HG03196 (cell line): ENCODE results near the gene CD80.
A peak's percentile ranks its signal among the peaks of the same experiment; 100 is the strongest.
"Not testable (repeated sequence)": the region's sequence is repeated elsewhere in the genome, so short reads cannot be mapped to it uniquely, and the experiment has no call there.

ENCODE experiments used
- ATAC-seq: cut with Tn5 transposase; IDR thresholded peaks from one replicate; pipeline ENCODE4 v1.9.1; 2021; ENCODE audit not compliant: unreplicated experiment

CD80 gene

GRCh38 chr3:119559441-119559963, at the start of gene CD80:
TSS of gene CD80 (minus strand) at chr3:119559614. CDS start at chr3:119557728, 1,886 bp downstream.
- peak; percentile 50 for ATAC-seq

- no peak for ATAC-seq
These were observed 49.1 kb upstream of the CD80 start for GRCh38 chr3:119608405-119609000.

DNA sequence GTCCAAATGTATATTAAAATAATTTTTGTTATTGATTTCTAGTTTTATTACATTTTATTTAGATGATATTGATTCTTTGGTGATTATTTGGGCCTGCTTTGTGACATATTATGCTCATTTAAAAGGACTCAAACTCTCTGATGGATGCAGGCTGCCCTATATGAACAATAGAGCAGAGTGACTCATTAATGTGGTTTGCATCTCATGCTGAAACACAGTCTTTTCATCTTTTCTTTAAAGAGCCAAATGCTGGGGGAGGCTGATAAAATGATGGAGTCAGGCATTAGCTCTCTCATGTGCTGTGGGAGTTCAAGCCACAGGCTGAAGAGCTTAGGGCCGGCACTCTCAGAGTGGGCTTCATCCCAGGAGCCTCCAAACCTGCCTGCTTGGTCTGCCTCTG, 45.5 kb upstream of the CD80 start:
- ATAC-seq = no peak

GRCh38 chr3:119602676-119603075, 43.3 kb upstream of the CD80 start:
- no peak for ATAC-seq

DNA sequence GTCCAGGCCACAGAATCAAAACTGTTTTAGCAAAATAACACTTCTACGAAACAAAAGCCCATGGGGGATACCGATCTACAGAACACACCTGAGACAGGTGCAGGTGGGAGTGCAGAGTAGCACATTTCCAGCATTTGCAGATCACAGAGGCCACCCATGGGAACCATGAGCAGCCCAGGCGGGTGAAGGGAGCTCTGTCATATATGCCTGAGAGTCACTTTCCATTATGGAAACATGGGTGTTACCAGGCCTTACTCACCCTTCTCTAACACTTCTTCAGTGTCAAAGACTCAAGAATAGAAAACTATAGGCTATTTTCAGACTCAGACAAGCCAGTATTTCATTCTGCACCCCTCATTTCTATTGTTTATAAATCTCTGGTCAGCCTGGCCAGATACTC, 41.7 kb upstream of the CD80 start:
- no peak for ATAC-seq

DNA sequence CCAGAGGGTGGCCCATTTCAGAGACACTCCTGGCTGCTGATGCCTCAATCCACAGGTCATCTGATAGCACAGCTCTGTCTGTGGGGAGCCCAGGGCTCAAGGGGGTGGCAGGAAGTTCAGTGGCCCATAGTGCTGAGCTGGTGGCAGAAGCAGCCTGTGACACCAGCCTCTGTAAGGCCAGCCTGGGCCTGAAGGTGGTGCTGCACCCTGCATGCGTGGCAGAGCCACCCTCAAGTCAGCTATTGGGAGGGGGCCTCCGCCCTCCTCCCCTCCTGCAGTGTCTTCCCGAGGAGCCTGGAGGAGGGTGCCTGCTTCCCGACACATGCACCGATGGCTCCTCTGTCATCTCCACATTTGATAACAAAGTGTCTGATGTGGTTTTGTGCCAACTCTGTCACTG, 41.3 kb upstream of the CD80 start:
- peak; percentile 61 for ATAC-seq

DNA sequence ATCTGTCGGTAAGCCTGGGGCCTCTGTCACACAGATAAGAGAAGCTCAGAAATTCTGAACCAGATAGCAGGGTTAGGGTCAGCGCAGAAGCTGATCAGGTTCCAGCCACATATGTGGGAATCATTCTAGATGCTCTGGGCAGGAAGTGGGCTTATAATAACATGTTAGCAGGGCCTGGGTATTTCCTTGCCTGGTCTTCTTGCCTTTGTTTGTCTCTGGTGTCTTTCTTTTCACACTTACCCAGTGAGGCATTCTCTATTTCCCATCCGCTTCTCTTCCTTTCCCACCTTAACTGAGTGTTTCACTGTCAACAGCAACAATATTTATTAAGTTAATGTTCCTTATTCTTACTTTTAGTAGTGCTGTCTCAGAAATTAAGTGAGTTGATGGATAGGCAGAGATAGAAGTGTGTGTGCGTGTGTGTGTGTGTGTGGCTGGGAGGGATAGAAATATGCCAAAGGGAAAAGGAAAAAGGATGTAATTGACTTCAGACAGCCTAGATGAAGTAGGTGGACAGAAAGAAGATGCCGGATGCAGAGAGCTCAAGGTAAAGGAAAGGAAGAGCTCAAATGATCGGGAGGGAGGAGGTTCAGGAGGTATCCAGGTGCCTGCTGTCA, 40.3 kb upstream of the CD80 start:
- no peak for ATAC-seq

- ATAC-seq = peak; percentile 48
These were observed 39.1 kb upstream of the CD80 start for GRCh38 chr3:119598410-119599098.

DNA sequence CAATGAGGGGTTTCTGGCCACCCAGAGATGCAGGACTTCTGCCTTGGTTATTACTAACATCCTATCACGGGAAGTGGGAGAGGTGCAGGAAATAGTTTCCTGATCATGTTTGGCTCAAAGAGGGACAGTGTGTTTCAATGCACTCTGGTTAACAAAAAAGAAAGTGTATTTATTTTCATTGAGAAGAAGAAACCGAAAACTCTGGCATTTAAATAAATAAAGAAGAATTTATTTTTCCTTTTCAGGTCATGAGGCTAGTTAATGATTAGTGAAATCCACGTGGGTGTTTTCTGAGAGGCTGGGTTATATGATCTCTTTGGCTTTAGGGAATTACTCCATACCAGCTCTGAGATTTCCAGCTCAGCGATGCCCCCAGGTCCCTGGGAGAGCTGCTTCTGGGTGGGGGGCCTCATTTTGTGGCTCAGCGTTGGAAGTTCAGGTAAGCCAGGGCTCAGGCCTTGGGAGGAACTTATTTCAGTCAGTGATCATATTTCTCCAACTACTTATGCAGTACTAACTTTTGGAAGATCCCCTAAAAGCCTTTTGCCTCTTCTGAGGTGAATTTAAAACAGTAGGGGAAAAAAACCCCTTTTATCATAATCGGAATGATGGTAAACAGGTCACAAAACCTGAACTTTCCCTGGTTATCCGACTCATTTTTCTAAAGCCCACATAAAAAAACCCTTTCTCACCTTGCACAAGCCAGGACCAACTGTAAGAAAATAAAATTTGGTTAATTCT, 38.3 kb upstream of the CD80 start, which contains the start of gene PLA1A:
PLA1A (plus strand) TSS at position 338 of the 741 bp plus-strand sequence; CDS start at position 367, 29 bp downstream.
- ATAC-seq = no peak

GRCh38 chr3:119596398-119596797, 37.0 kb upstream of the CD80 start:
- no peak for ATAC-seq

- no peak for ATAC-seq
These were observed 36.4 kb upstream of the CD80 start for GRCh38 chr3:119595639-119596334.

DNA sequence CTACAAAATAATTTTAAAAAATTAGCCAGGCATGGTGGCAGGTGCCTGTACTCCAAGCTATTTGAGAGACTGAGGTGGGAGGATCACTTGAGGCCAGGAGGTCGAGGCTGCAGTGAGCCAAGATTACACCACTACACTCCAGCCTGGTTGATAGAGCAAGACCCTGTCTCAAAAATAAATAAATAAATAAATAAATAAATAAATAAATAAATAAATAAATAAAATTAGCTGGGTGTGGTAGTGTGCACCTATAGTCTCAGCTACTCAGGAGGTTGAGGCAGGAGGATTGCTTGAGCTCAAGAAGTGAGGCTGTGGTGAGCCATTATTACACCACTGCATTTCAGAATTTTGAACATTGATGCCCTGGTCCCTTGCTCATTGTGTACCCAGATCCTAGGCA, 35.5 kb upstream of the CD80 start:
- ATAC-seq = not testable (repeated sequence)

DNA sequence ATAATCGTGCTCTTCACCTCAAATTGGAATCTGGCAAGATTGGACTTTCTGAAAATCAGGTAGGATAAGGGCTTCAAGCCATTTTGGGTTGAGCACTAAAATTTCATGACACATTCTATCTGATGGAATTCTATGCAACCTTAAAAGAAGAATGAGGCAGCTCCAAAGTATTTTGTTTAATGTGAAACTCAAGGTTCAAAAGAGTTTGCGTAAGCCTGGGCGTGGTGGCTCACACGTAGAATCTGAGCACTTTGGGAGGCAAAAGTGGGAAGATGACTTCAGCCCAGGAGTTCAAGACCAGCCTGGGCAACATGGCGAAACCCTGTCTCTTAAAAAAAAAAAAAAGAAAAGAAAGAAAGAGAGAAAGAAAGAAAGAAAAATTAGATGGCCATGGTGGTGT, 34.7 kb upstream of the CD80 start:
- no peak for ATAC-seq

- ATAC-seq = no peak
These were observed 33.4 kb upstream of the CD80 start for GRCh38 chr3:119592861-119593260.

- ATAC-seq = no peak
These were observed 31.3 kb upstream of the CD80 start for GRCh38 chr3:119590706-119591105.

DNA sequence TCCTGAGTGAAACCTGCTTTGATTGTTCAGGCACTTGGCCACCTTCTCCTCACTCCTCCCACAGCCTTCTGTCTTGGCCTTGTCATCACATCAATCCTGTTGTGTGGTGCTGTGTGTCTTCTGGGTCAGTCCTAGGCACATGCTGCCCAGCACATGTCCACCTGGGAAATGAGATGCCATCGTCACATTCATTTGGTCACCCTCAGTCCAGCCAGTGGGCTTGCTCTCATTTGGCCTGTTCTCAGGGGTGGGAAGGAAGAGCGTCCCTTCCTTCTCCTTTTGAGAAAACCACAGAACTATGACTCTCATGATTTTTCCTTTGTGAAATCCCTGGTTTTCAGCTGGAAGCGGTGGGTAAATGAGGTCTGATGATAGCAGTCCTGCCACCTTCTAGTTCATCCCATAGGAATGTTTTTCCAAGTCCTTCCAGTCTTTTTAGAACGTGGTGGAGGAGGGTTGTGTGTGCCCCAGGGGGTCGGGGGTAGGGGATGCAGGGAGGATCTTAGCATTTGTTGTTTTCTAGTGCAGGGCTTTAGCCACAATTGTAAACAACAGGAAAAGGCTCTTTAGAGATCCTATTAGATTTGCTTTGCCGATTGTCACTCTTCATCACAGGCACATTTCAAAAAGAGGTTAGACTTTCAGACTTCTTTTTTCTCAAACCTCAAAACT, 29.8 kb upstream of the CD80 start:
- ATAC-seq = no peak

DNA sequence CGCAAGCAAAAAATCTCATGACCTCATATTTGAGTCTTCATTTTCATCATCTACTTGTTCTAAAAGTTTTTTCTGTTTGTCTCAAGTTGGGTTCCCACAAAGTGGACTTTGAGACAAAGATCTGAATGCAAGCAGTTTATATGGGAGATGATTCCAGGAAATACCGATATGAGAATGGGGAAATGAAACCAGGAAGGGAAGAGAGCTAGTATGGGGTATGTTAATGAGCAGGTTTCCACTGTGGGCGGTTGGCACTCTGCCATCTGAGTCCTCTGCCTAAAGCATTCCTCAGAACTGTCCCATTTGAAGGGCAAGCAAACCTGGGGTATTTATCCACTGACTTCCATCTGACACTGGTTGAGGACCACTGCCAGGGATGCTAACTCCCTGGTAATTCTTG, 28.7 kb upstream of the CD80 start:
- ATAC-seq = no peak

DNA sequence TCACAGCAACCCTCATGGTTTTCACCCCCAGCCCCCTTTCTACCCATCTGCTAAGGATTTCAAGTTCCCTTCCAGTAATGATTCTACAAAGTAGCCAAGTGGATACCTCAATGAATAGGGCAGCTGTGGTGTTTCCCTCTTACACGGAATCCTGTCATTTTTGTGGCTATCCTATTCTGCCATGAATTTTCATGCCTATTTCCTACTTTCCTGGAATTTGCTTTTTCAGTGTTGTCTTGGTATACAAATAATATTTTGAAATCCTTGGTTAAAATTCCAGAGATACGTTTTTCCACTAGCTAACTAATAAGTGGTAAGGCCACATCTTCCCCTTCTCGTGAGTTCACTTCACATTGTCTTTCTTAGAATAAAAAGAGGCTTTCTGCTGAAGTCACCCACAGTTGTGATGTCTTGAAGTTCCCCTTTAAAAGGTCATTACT, 27.3 kb upstream of the CD80 start:
- no peak for ATAC-seq

- ATAC-seq = no peak
These were observed 26.6 kb upstream of the CD80 start for GRCh38 chr3:119585856-119586570.

DNA sequence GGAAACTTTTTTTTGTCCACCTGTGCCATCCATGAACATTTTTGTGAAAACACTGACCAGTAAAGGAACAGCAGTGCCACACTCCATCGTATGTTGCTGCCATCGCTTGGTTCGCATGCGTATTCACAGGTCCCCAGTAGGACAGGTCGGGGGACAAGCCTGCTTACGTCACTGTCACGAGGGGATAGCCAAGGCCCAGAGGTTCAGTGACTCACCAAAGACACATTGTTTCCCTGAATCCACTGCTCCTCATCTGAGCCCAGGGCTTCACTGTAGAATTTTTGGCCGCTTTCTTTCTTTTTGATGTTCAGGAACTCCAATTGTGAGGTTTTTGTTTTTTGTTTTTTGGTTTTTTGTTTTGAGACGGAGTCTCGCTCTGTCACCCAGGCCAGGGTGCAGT, 25.8 kb upstream of the CD80 start:
- ATAC-seq = no peak
